Measurements from ENCODE around the gene NELL2.

DNA sequence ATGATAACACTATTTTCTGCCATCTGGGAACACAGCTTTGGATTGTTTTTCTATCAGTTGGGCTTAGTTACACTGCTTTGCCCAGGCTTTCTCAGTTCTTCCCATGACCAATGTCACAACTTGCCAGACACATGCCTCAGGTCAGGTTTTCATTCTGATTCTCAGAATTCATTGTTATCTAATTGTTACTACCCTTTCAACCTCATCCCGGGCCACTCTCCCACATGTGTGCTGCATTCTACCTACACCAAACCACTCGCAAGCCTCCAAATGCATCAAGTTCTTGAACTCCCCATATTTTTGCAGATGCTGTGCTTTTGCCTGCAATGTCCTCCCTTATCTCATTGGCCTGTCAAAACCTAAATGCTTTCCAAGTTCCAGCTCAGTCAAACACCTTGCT, 36.3 kb downstream of the NELL2 start:
- TF ChIP-seq, protein P1, sequence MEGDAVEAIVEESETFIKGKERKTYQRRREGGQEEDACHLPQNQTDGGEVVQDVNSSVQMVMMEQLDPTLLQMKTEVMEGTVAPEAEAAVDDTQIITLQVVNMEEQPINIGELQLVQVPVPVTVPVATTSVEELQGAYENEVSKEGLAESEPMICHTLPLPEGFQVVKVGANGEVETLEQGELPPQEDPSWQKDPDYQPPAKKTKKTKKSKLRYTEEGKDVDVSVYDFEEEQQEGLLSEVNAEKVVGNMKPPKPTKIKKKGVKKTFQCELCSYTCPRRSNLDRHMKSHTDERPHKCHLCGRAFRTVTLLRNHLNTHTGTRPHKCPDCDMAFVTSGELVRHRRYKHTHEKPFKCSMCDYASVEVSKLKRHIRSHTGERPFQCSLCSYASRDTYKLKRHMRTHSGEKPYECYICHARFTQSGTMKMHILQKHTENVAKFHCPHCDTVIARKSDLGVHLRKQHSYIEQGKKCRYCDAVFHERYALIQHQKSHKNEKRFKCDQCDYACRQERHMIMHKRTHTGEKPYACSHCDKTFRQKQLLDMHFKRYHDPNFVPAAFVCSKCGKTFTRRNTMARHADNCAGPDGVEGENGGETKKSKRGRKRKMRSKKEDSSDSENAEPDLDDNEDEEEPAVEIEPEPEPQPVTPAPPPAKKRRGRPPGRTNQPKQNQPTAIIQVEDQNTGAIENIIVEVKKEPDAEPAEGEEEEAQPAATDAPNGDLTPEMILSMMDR (IDR thresholded peaks at IDR 0.05), result no peak
- TF ChIP-seq POLR2A (IDR thresholded peaks at IDR 0.05), result no peak
